ENCODE results near the gene GANC. TPM values are rescaled to one million over a fixed set of nuclear protein-coding genes. Genes with fewer than 3 reads are reported as not detected.
"Not testable (repeated sequence)": the region's sequence is repeated elsewhere in the genome, so short reads cannot be mapped to it uniquely, and the experiment has no call there.

The GANC gene
- polyA plus RNA-seq, 2 donors, result 11.9 to 14.1 TPM

DNA sequence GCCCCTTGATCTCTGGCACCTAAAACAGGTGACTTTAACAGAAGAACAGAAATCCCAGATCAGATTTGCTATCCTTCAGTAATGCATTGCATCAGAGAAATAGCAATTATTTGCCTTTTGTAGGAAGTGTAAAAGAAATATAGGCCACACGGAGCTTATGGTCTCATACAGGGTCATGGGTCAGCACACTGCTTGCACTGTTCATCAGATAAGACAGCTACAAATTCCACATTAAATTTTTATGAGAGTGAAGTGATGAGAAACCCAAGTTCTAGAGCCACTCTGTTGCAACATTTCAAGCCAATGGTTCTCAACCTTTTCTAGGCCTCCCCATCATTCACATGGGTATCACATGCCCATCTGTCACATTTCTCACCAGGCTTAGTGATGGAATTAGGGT lies 33.7 kb downstream of the GANC start:
- WGBS, 2 donors, result 58 to 83% methylated on average over 1 of the region's 1 CpG
- H3K9me3 ChIP-seq (ENCODE audit: control insufficient read depth in 2 of 2, insufficient read depth in 1 of 2, low read depth in 1 of 2, low read length in 1 of 2), result no peaks in the 10 kb centered on the region
- H3K27ac ChIP-seq (ENCODE audit: low read depth in 2 of 2, low read length in 1 of 2), result no peak overlapping the region
- no peak overlapping the region for H3K4me3 ChIP-seq (ENCODE audit: low read depth in 1 of 2, low read length in 2 of 2)
- H3K27me3 ChIP-seq (ENCODE audit: control insufficient read depth in 1 of 2, insufficient read depth in 2 of 2, low read length in 2 of 2), result no peaks in the 10 kb centered on the region
- peaks cover 0 to 10% of the 10 kb centered on the region in 2 donors for H3K36me3 ChIP-seq (ENCODE audit: control insufficient read depth in 2 of 2, insufficient read depth in 2 of 2, low read length in 1 of 2)
- H3K4me1 ChIP-seq (ENCODE audit: control insufficient read depth in 2 of 2, insufficient read depth in 2 of 2, low read length in 1 of 2), result no peaks in the 10 kb centered on the region

DNA sequence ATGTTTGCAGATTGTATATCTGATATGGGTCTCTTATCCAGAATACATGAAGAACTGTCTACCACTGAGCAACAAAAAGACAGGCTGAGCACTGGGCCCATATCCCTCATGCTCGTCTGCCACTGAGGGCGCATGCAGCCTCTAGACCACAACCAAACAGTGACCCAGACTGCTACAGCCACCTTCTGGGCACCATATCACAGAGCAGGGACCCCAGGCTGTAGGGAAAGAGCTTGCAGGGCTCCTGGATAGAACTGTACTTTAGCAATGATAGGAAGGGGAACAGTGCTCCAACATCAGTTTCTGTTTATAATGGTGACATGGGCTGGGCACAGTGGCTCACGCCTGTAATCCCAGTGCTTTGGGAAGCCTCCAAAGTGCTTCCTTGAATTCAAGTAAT lies 40.5 kb downstream of the GANC start:
- Histone ChIP-seq H3K9me3 (ENCODE audit: control insufficient read depth in 2 of 2, insufficient read depth in 1 of 2, low read depth in 1 of 2, low read length in 1 of 2) (no peaks in the 10 kb centered on the region), H3K4me1 (ENCODE audit: control insufficient read depth in 2 of 2, insufficient read depth in 2 of 2, low read length in 1 of 2) (no peaks in the 10 kb centered on the region), H3K27me3 (ENCODE audit: control insufficient read depth in 1 of 2, insufficient read depth in 2 of 2, low read length in 2 of 2) (no peaks in the 10 kb centered on the region), H3K27ac (ENCODE audit: low read depth in 2 of 2, low read length in 1 of 2) (no peak overlapping the region), H3K4me3 (ENCODE audit: low read depth in 1 of 2, low read length in 2 of 2) (no peak overlapping the region), H3K36me3 (ENCODE audit: control insufficient read depth in 2 of 2, insufficient read depth in 2 of 2, low read length in 1 of 2) (peaks cover 0 to 9% of the 10 kb centered on the region in 2 donors)
- WGBS, 2 donors, result 41 to 51% methylated on average over 3 of the region's 3 CpGs

DNA sequence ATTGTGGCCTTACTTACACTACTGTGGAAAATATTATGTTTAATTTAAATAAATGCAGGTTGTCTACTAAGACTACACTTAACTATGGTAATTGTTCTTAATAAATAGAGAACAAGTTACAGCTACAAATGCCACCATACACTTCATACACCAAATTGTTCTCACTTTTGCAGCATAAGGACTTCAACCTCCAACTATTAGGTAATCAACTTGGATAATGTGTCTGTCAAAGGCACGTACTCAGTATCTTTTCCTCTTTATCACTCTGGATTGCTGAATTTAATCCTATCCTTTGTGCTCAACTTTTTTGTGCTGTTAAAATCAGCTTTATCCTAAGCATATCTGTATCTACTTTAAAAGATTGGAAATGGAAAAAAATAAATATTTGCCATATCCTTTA lies 41.8 kb downstream of the GANC start:
- H3K4me1 ChIP-seq (ENCODE audit: control insufficient read depth in 2 of 2, insufficient read depth in 2 of 2, low read length in 1 of 2), result no peaks in the 10 kb centered on the region
- H3K4me3 ChIP-seq (ENCODE audit: low read depth in 1 of 2, low read length in 2 of 2), result no peak overlapping the region
- no peaks in the 10 kb centered on the region for H3K9me3 ChIP-seq (ENCODE audit: control insufficient read depth in 2 of 2, insufficient read depth in 1 of 2, low read depth in 1 of 2, low read length in 1 of 2)
- peaks cover 0 to 9% of the 10 kb centered on the region in 2 donors for H3K36me3 ChIP-seq (ENCODE audit: control insufficient read depth in 2 of 2, insufficient read depth in 2 of 2, low read length in 1 of 2)
- H3K27me3 ChIP-seq (ENCODE audit: control insufficient read depth in 1 of 2, insufficient read depth in 2 of 2, low read length in 2 of 2), result no peaks in the 10 kb centered on the region
- H3K27ac ChIP-seq (ENCODE audit: low read depth in 2 of 2, low read length in 1 of 2), result no peak overlapping the region
- WGBS, 2 donors, result 79 to 96% methylated on average over 1 of the region's 1 CpG

DNA sequence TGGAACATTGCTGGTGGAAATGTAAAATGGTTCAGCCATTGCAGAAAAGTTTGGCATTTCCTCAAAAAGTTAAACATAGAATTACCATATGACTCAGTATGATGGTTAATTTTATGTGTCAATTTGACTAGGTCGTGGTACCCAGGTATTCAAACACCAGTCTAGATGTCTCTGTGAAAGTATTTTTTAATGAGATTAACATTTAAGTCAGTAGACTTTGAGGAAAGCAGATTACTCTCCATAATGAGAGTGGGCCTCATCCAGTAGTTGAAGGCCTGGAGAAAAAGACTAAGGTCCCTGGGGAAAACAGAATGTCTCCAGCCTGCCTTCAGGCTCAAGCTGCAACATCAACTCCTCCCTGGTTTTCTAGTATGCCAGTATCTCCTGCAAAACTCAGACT lies 42.5 kb downstream of the GANC start:
- no peak overlapping the region for H3K4me3 ChIP-seq (ENCODE audit: low read depth in 1 of 2, low read length in 2 of 2)
- no peaks in the 10 kb centered on the region for H3K27me3 ChIP-seq (ENCODE audit: control insufficient read depth in 1 of 2, insufficient read depth in 2 of 2, low read length in 2 of 2)
- H3K9me3 ChIP-seq (ENCODE audit: control insufficient read depth in 2 of 2, insufficient read depth in 1 of 2, low read depth in 1 of 2, low read length in 1 of 2), result no peaks in the 10 kb centered on the region
- no peak overlapping the region for H3K27ac ChIP-seq (ENCODE audit: low read depth in 2 of 2, low read length in 1 of 2)
- H3K36me3 ChIP-seq (ENCODE audit: control insufficient read depth in 2 of 2, insufficient read depth in 2 of 2, low read length in 1 of 2), result peaks cover 0 to 2% of the 10 kb centered on the region in 2 donors
- 55 to 65% methylated on average over 1 of the region's 1 CpG for WGBS, 2 donors
- H3K4me1 ChIP-seq (ENCODE audit: control insufficient read depth in 2 of 2, insufficient read depth in 2 of 2, low read length in 1 of 2), result no peaks in the 10 kb centered on the region

DNA sequence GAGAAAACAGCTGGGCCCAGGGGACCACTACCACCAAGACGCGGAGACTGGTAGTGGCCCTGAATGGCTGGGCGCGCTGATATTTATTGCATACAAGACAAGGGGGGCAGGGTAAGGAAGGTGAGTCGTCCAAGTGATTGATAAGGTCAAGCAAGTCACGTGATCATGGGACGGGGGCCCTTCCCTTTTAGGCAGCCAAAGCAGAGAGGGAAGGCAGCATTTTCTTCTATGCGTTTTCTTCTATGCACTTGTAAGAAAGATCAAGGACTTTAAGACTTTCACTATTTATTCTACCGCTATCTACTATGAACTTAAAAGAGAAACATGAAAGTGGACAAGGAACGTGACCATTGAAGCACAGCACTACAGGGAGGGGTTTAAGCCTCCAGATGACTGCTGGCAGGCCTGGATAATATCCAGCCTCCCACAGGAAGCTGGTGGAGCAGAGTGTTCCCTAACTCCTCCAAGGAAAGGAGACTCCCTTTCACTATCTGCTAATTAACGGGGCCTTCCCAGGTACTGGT lies 43.3 kb downstream of the GANC start:
- H3K36me3 ChIP-seq (ENCODE audit: control insufficient read depth in 2 of 2, insufficient read depth in 2 of 2, low read length in 1 of 2); H3K4me3 ChIP-seq (ENCODE audit: low read depth in 1 of 2, low read length in 2 of 2); H3K27ac ChIP-seq (ENCODE audit: low read depth in 2 of 2, low read length in 1 of 2); H3K27me3 ChIP-seq (ENCODE audit: control insufficient read depth in 1 of 2, insufficient read depth in 2 of 2, low read length in 2 of 2); H3K9me3 ChIP-seq (ENCODE audit: control insufficient read depth in 2 of 2, insufficient read depth in 1 of 2, low read depth in 1 of 2, low read length in 1 of 2); H3K4me1 ChIP-seq (ENCODE audit: control insufficient read depth in 2 of 2, insufficient read depth in 2 of 2, low read length in 1 of 2): not testable (repeated sequence)
- 69 to 73% methylated on average over 11 of the region's 11 CpGs for WGBS, 2 donors

DNA sequence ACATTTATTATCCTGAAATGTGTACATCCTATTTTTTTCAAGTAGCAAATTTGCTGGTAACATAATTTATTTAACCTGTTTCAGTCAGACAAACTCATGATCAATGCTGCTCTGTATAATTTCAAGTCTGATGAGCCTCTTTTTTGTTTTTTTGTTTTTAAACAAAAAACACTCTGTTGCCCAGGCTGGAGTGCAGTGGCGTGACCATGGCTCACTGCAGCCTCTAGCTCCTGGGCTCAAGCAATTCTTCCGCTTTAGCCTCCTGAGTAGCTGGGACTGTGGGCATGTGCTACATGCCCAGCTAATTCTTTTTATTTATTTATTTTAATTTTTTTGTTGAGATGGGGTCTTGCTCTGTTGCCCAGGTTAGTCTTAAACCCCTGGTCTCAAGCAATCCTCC lies 46.2 kb downstream of the GANC start:
- no peaks in the 10 kb centered on the region for H3K9me3 ChIP-seq (ENCODE audit: control insufficient read depth in 2 of 2, insufficient read depth in 1 of 2, low read depth in 1 of 2, low read length in 1 of 2)

DNA sequence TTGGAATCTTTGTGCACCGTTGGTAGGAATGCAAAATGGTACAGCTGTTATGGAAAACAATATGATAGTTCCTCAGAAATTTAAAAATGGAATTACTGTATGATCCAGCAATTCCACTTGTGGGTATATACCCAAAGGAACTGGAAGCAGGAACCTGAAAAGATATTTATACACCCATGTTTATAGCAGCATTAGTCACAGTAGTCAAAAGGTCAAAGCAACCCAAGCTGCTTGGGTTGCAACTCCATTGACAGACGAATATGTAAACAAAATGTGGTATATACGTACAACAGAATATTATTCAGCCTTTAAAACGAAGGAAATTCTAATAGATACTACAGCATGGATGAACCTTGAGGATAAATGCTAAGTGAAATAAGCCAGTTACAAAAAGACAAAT lies 51.3 kb downstream of the GANC start:
- Histone ChIP-seq H3K27ac (ENCODE audit: low read depth in 2 of 2, low read length in 1 of 2) (no peak overlapping the region), H3K4me1 (ENCODE audit: control insufficient read depth in 2 of 2, insufficient read depth in 2 of 2, low read length in 1 of 2) (no peaks in the 10 kb centered on the region), H3K9me3 (ENCODE audit: control insufficient read depth in 2 of 2, insufficient read depth in 1 of 2, low read depth in 1 of 2, low read length in 1 of 2) (no peaks in the 10 kb centered on the region), H3K36me3 (ENCODE audit: control insufficient read depth in 2 of 2, insufficient read depth in 2 of 2, low read length in 1 of 2) (peaks cover 3 to 8% of the 10 kb centered on the region in 2 donors), H3K4me3 (ENCODE audit: low read depth in 1 of 2, low read length in 2 of 2) (no peak overlapping the region), H3K27me3 (ENCODE audit: control insufficient read depth in 1 of 2, insufficient read depth in 2 of 2, low read length in 2 of 2) (no peaks in the 10 kb centered on the region)
- WGBS, 2 donors, result 68 to 76% methylated on average over 4 of the region's 4 CpGs

More for the DNA sequence above, 46.2 kb downstream of the GANC start:
- no peaks in the 10 kb centered on the region for H3K4me1 ChIP-seq (ENCODE audit: control insufficient read depth in 2 of 2, insufficient read depth in 2 of 2, low read length in 1 of 2)
- H3K27me3 ChIP-seq (ENCODE audit: control insufficient read depth in 1 of 2, insufficient read depth in 2 of 2, low read length in 2 of 2), result no peaks in the 10 kb centered on the region
- no peak overlapping the region for H3K27ac ChIP-seq (ENCODE audit: low read depth in 2 of 2, low read length in 1 of 2)
- 98 to 100% methylated on average over 2 of the region's 2 CpGs for WGBS, 2 donors
- H3K36me3 ChIP-seq (ENCODE audit: control insufficient read depth in 2 of 2, insufficient read depth in 2 of 2, low read length in 1 of 2), result peaks cover 0 to 5% of the 10 kb centered on the region in 2 donors
- H3K4me3 ChIP-seq (ENCODE audit: low read depth in 1 of 2, low read length in 2 of 2), result no peak overlapping the region

DNA sequence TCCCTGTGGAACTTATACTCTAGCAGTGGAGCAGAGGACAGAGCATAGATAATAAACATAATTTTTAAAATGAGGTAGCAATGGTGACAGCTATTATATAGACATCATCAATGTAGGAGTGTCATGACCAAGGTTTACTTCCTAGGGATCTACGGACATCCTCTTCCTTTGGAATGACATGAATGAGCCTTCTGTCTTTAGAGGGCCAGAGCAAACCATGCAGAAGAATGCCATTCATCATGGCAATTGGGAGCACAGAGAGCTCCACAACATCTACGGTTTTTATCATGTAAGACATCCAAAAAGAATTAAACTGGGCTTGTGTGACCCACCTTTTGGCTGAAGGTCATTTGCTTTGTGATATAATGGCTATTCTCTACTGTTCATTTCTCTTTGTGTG lies 56.2 kb downstream of the GANC start:
- H3K27ac ChIP-seq (ENCODE audit: low read depth in 2 of 2, low read length in 1 of 2), result no peak overlapping the region
- no peaks in the 10 kb centered on the region for H3K27me3 ChIP-seq (ENCODE audit: control insufficient read depth in 1 of 2, insufficient read depth in 2 of 2, low read length in 2 of 2)
- H3K36me3 ChIP-seq (ENCODE audit: control insufficient read depth in 2 of 2, insufficient read depth in 2 of 2, low read length in 1 of 2), result peaks cover 3 to 4% of the 10 kb centered on the region in 2 donors
- 81 to 84% methylated on average over 2 of the region's 2 CpGs for WGBS, 2 donors
- H3K9me3 ChIP-seq (ENCODE audit: control insufficient read depth in 2 of 2, insufficient read depth in 1 of 2, low read depth in 1 of 2, low read length in 1 of 2), result peaks cover 0 to 2% of the 10 kb centered on the region in 2 donors
- no peaks in the 10 kb centered on the region for H3K4me1 ChIP-seq (ENCODE audit: control insufficient read depth in 2 of 2, insufficient read depth in 2 of 2, low read length in 1 of 2)
- no peak overlapping the region for H3K4me3 ChIP-seq (ENCODE audit: low read depth in 1 of 2, low read length in 2 of 2)

DNA sequence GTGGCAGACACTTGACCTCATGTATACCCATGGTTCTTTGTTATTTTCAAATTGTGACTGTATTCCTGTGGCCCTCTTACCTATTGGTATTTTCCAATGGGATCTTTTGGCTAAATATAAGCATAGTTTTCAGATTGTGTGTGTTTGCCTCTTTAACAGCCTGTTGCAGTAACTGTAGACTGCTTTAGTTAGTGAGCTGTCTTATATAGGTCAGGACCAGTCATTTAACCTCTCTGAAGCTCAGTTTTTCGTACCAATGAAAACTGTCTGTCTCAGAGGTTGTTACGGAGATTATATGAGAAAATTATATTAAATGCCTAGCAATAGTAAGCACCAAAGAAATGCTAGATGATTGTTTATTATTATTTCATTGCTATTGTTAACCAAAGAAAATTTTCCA lies 57.0 kb downstream of the GANC start:
- Histone ChIP-seq H3K4me1 (ENCODE audit: control insufficient read depth in 2 of 2, insufficient read depth in 2 of 2, low read length in 1 of 2) (no peaks in the 10 kb centered on the region), H3K27me3 (ENCODE audit: control insufficient read depth in 1 of 2, insufficient read depth in 2 of 2, low read length in 2 of 2) (no peaks in the 10 kb centered on the region), H3K9me3 (ENCODE audit: control insufficient read depth in 2 of 2, insufficient read depth in 1 of 2, low read depth in 1 of 2, low read length in 1 of 2) (peaks cover 0 to 3% of the 10 kb centered on the region in 2 donors), H3K36me3 (ENCODE audit: control insufficient read depth in 2 of 2, insufficient read depth in 2 of 2, low read length in 1 of 2) (peaks cover 3 to 4% of the 10 kb centered on the region in 2 donors), H3K27ac (ENCODE audit: low read depth in 2 of 2, low read length in 1 of 2) (no peak overlapping the region), H3K4me3 (ENCODE audit: low read depth in 1 of 2, low read length in 2 of 2) (no peak overlapping the region)
- WGBS, 2 donors, result 83 to 98% methylated on average over 2 of the region's 2 CpGs

DNA sequence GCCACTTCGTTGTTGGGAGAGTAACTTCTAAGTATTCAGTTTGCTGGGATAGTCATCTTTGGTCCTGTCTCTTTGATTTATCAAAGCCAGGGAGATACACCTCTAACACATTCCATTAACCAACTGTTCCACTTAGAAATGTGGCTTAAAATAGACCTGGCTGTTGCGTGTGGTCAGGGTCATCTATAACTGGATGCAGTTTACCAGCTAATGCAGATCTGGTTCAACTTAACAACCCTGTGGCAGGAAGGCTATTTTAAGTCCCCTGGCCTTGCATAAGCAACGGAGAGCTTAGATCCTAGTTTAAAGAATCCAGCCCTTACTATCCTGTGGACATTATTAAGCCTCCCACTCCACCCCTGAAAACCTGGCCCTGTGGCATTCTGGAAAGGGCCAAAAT lies 58.2 kb downstream of the GANC start:
- Histone ChIP-seq H3K4me1 (ENCODE audit: control insufficient read depth in 2 of 2, insufficient read depth in 2 of 2, low read length in 1 of 2) (no peaks in the 10 kb centered on the region), H3K27me3 (ENCODE audit: control insufficient read depth in 1 of 2, insufficient read depth in 2 of 2, low read length in 2 of 2) (no peaks in the 10 kb centered on the region), H3K27ac (ENCODE audit: low read depth in 2 of 2, low read length in 1 of 2) (no peak overlapping the region), H3K9me3 (ENCODE audit: control insufficient read depth in 2 of 2, insufficient read depth in 1 of 2, low read depth in 1 of 2, low read length in 1 of 2) (peaks cover 0 to 3% of the 10 kb centered on the region in 2 donors), H3K36me3 (ENCODE audit: control insufficient read depth in 2 of 2, insufficient read depth in 2 of 2, low read length in 1 of 2) (peaks cover 0 to 1% of the 10 kb centered on the region in 2 donors), H3K4me3 (ENCODE audit: low read depth in 1 of 2, low read length in 2 of 2) (no peak overlapping the region)
- 89 to 91% methylated on average over 3 of the region's 3 CpGs for WGBS, 2 donors

Data from esophagus (tissue), 2 donors.